Measurements from ENCODE around the gene SLC41A3. TPM values are rescaled to one million over a fixed set of nuclear protein-coding genes. Genes with fewer than 3 reads are reported as not detected.

SLC41A3 gene
- total and polyA plus RNA-seq, 10 of the 15 experiments (the other 5 are each of a cell fraction or from before 2014, with no cell fraction given) = 8.3 to 29.5 (median 16.7) TPM

- TF ChIP-seq NR2C2 (IDR thresholded peaks at IDR 0.05; ENCODE audit: borderline replicate concordance, control insufficient read depth, insufficient read length, low read depth) (no peak), HCFC1 (IDR thresholded peaks at IDR 0.05; ENCODE audit: low read length) (no peak; the same call in 1 of the 2 replicates), CEBPB (IDR thresholded peaks at IDR 0.05; ENCODE audit: borderline replicate concordance in 1 of 2, low read depth in 2 of 2, low read length in 2 of 2) (no peak), CBX5 (IDR thresholded peaks at IDR 0.05; ENCODE audit: low read depth) (no peak)
Observed at GRCh38 chr3:126083913-126084767, at the start of gene SLC41A3 (continued).

GRCh38 chr3:126133606-126134005, 49.7 kb upstream of the SLC41A3 start:
- Histone ChIP-seq H3K9me3 (replicated peaks; ENCODE audit: control insufficient read depth, insufficient read depth, low read length) (no peaks in the 10 kb centered on the region), H3K36me3 (ENCODE audit: control insufficient read depth in 2 of 2, insufficient read depth in 2 of 2, low read length in 1 of 2) (no peaks in the 10 kb centered on the region), H3K27me3 (replicated peaks in 1 of 2; ENCODE audit: control insufficient read depth in 2 of 2, insufficient read depth in 2 of 2, low read length in 1 of 2) (peaks cover 0 to 4% of the 10 kb centered on the region in 2 experiments; a peak in 1 of 4 replicates), H3K4me3 (no peak overlapping the region), H4K20me1 (ENCODE audit: control insufficient read depth, insufficient read depth) (no peaks in the 10 kb centered on the region), H3K4me1 (ENCODE audit: control insufficient read depth, insufficient read depth, low read length) (no peaks in the 10 kb centered on the region), H3K9ac (ENCODE audit: control insufficient read depth, insufficient read depth, low read length) (no peak overlapping the region), H3K27ac (ENCODE audit: control insufficient read depth, insufficient read depth) (no peak overlapping the region), H2AFZ (ENCODE audit: control insufficient read depth, low read depth, low read length) (no peak overlapping the region), H3K79me2 (ENCODE audit: control insufficient read depth, insufficient read depth, low read length) (no peaks in the 10 kb centered on the region), H3K4me2 (ENCODE audit: control insufficient read depth, insufficient read depth) (no peak overlapping the region)
- WGBS (ENCODE audit: insufficient coverage, insufficient replicate concordance, low lambda C conversion rate, missing lambda C conversion rate) = 22% methylated on average over 6 of the region's 6 CpGs
- DNase-seq (ENCODE audit: low read depth, low spot score) (no peak), FAIRE-seq (no peak), ATAC-seq (no peak)
- ChIA-PET SMC1A (ENCODE audit: uncharacterized antibody, unreplicated experiment) (interaction anchor here (0.9 to 1.5 kb wide), 3 partner anchors 255 to 534 kb away, joined by 3 to 5 read pairs (median 3); no protein-coding TSS in a partner anchor), CTCF (interaction anchor here (0.8 to 2.3 kb wide), 9 partner anchors 12 to 1415 kb away, joined by 3 to 19 read pairs (median 4); partner anchors contain the start of gene ZXDC), POLR2A (no interaction called here), RAD21 (ENCODE audit: unreplicated experiment) (interaction anchor here (0.7 to 2.2 kb wide), 2 partner anchors 64 to 259 kb away, joined by 3 to 12 read pairs; no protein-coding TSS in a partner anchor)
- intact Hi-C loops (cut with micrococcal nuclease; ENCODE audit: unreplicated experiment) = loop anchor here (1.0 to 10.0 kb wide), 2 partner anchors 256 to 1411 kb away; no protein-coding TSS in a partner anchor
- BruUV-seq (replicated peaks) = no TSS peak
- in situ Hi-C loops (cut with MboI) = loop anchor here (10.0 kb wide), 1 partner anchor 261 kb away; the partner anchor contains the start of gene CFAP100
- TF ChIP-seq RFX5 (IDR thresholded peaks at IDR 0.05; ENCODE audit: low read depth, low read length) = no peak
- no peak for TF ChIP-seq CHD1 (IDR thresholded peaks at IDR 0.05; ENCODE audit: low read depth, low read length)
- TF ChIP-seq STAT1 (conservative IDR thresholded peaks at IDR 0.05) = no peak
- TF ChIP-seq ZNF687 (IDR thresholded peaks at IDR 0.05) = no peak
- no peak for TF ChIP-seq SMARCA5 (IDR thresholded peaks at IDR 0.05)
- no peak for TF ChIP-seq BCLAF1 (IDR thresholded peaks at IDR 0.05)
- no peak for TF ChIP-seq SIX5 (IDR thresholded peaks at IDR 0.05; ENCODE audit: low read depth, low read length, severe bottlenecking)
- TF ChIP-seq GABPA (IDR thresholded peaks at IDR 0.05; ENCODE audit: low read depth) = no peak
